Uterus (tissue), 2 donors: Measurements from ENCODE around the gene HS3ST6.

Experiments
- CTCF ChIP-seq, 4 experiments: fragments of 200-600 bp in 2 of 4; fragments of 450-650 bp in 2 of 4; sonication (generic) in 2 of 4; IDR thresholded peaks; one replicate each; pipeline ENCODE4 v1.5.1; 2016 to 2019; ENCODE audit warnings: antibody characterized with exemption in 4 of 4, mild to moderate bottlenecking in 2 of 4, moderate library complexity in 1 of 4
- POLR2A ChIP-seq, 2 donors: fragments of 450-650 bp; IDR thresholded peaks; one replicate each; pipeline ENCODE4 v1.6.1; 2016; ENCODE audit warnings: antibody characterized with exemption in 2 of 2, mild to moderate bottlenecking in 1 of 2, moderate library complexity in 1 of 2

GRCh38 chr16:1946495-1947368 lies 28.5 kb upstream of the HS3ST6 start:
- TF ChIP-seq CTCF (IDR thresholded peaks at IDR 0.05) (no peak), POLR2A (IDR thresholded peaks at IDR 0.05) (no peak)
